ENCODE results near the gene B4GALNT3.
"Not testable (repeated sequence)": the region's sequence is repeated elsewhere in the genome, so short reads cannot be mapped to it uniquely, and the experiment has no call there.

B4GALNT3 gene

GRCh38 chr12:459430-460258 is at the start of gene B4GALNT3:
TSS of gene B4GALNT3 (plus strand) at chr12:459939. CDS start at chr12:460377, 438 bp downstream.
- peak; percentile 5 for FAIRE-seq

GRCh38 chr12:414859-415258 is 44.9 kb upstream of the B4GALNT3 start:
- FAIRE-seq: no peak

GRCh38 chr12:418432-418831 is 41.3 kb upstream of the B4GALNT3 start:
- FAIRE-seq: no peak

GRCh38 chr12:422526-422925 is 37.2 kb upstream of the B4GALNT3 start:
- FAIRE-seq: no peak

GRCh38 chr12:435737-436136 is 24.0 kb upstream of the B4GALNT3 start:
- FAIRE-seq: not testable (repeated sequence)

- peak; percentile 85 for FAIRE-seq
Measured at GRCh38 chr12:442235-442884, 17.4 kb upstream of the B4GALNT3 start.

GRCh38 chr12:447141-447540 is 12.6 kb upstream of the B4GALNT3 start:
- FAIRE-seq: no peak

GRCh38 chr12:449203-449602 is 10.5 kb upstream of the B4GALNT3 start:
- no peak for FAIRE-seq

GRCh38 chr12:450438-450837 is 9.3 kb upstream of the B4GALNT3 start:
- no peak for FAIRE-seq

GRCh38 chr12:452667-453210 is 7.0 kb upstream of the B4GALNT3 start:
- FAIRE-seq: no peak

GRCh38 chr12:454833-455232 is 4.9 kb upstream of the B4GALNT3 start:
- FAIRE-seq: no peak

GRCh38 chr12:455821-456220 is 3.9 kb upstream of the B4GALNT3 start:
- peak; percentile 33 for FAIRE-seq

- FAIRE-seq: no peak
Measured at GRCh38 chr12:457676-458075, 2.1 kb upstream of the B4GALNT3 start.

GRCh38 chr12:459050-459429 is 699 bp upstream of the B4GALNT3 start:
- peak; percentile 24 for FAIRE-seq

GRCh38 chr12:460261-461230 is 807 bp downstream of the B4GALNT3 start:
- FAIRE-seq: no peak

GRCh38 chr12:461425-461824 is 1.7 kb downstream of the B4GALNT3 start:
- no peak for FAIRE-seq

GRCh38 chr12:462936-463705 is 3.4 kb downstream of the B4GALNT3 start:
- no peak for FAIRE-seq

- FAIRE-seq: no peak
Measured at GRCh38 chr12:464484-465267, 4.9 kb downstream of the B4GALNT3 start.

GRCh38 chr12:466039-466438 is 6.3 kb downstream of the B4GALNT3 start:
- FAIRE-seq: no peak

- FAIRE-seq: no peak
Measured at GRCh38 chr12:466762-467161, 7.0 kb downstream of the B4GALNT3 start.

- no peak for FAIRE-seq
Measured at GRCh38 chr12:467591-467990, 7.9 kb downstream of the B4GALNT3 start.

Data from islet of Langerhans (tissue), 1 donor.